GM18499 (cell line): ENCODE data around the gene ACAT2.
"Not testable (repeated sequence)": the region's sequence is repeated elsewhere in the genome, so short reads cannot be mapped to it uniquely, and the experiment has no call there.

Experiments
- ATAC-seq: cut with Tn5 transposase; IDR thresholded peaks from one replicate; pipeline ENCODE4 v1.9.1; 2021; ENCODE audit warnings: moderate number of reproducible peaks; ENCODE audit not compliant: insufficient read depth, unreplicated experiment

ACAT2 gene

DNA sequence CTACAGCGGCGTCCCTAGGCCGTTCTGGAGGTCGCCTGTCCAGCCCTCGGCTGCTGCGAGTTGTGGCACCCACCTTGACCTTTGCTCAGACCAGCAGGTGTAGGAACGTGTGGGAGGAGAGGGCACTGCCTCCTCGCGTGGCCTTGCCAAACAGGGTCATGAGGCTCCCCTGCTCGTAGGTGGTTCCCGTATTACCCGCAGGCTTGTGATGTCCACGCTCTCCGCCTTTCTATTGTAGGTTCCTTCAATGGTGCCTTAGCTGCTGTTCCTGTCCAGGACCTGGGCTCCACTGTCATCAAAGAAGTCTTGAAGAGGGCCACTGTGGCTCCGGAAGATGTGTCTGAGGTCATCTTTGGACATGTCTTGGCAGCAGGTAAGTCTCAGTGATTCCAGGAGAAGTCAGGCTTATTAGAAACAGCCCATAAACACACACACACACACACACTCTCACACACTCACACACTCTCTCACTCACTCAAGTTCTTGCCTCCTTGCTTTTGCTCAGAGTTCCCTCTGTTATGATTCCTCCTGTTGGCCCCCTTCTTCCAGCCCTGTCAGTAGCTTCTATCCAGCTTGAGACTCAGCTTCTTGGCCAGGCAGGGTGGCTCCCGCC lies 942 bp downstream of the ACAT2 start:
- ATAC-seq = peak; percentile 8

GRCh38 chr6:159766906-159767305 lies 5.1 kb downstream of the ACAT2 start:
- ATAC-seq = no peak

DNA sequence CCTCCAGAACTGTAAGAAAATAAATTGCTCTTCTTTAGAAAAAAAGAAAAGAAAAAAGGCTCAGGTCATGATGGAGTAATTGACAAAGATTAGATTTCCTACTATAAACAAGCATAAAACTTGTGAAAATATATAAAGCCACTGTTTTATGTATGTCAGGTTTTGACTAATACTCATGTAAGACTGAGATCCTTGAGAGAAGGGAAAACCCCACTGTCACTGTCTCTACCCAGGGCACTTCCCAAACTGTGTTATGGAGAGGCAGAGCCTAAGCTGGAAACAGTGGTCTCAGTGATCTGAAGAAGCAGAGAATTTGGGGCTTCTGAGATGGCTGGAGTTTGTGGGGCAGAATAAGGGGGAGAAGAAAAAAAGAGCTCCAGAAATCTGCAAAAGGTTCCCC lies 7.6 kb downstream of the ACAT2 start:
- ATAC-seq = no peak

DNA sequence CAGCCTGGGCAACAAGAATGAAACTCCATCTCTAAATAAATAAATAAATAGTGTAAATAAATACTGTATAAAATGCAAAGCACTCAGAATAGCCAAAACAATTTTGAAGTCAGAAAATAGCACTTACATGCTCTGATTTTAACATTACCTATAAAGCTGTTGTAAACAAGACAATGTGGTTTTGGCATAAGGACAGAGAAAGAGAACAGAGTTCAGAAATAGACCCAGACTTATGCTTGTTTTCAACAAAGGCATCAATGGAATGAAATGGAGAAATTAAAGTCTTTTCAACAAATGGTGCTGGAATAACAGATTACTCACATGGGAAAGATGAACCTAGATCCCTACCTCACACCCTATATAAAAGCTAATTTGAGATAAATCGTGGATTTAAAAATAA lies 10.4 kb downstream of the ACAT2 start:
- no peak for ATAC-seq

DNA sequence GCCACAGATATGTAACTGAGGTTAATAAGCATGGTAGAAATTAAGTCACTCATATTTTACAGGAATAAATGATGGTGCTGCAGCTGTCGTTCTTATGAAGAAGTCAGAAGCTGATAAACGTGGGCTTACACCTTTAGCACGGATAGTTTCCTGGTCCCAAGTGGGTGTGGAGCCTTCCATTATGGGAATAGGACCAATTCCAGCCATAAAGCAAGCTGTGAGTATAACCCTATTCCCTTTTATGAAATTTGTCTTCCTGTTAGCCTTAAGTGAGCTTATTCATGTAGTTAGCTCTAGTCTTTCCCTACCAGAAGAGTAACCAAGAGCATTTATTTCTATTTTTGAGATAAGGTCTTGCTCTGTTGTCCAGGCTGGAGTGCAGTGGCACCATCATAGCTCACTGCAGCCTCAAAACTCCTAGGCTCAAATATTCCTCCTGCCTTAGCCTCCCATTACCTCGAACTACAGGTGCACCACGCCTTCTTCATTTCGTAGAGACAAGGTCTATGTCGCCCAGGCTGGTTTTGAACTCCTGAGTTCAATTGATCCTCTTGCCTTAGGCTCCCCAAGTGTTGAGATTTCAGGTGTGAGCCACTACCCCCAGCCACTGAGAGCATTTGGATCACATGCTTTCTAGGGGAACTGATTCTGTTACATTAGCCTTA lies 15.5 kb downstream of the ACAT2 start:
- ATAC-seq = no peak

DNA sequence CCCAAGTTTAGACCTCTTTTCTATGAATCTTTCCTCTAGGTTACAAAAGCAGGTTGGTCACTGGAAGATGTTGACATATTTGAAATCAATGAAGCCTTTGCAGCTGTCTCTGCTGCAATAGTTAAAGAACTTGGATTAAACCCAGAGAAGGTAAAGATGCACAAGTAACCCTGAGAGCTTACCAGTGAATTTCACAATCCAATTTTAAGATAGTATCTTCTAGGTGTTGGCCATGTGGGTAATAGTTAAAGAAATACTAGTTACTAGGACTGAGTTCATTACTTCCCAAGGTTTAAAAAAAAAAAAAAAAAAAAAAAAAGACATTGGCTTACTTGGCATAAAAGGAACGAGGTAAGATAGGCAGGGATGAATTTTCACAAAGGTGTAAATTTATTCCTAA lies 16.3 kb downstream of the ACAT2 start:
- no peak for ATAC-seq

DNA sequence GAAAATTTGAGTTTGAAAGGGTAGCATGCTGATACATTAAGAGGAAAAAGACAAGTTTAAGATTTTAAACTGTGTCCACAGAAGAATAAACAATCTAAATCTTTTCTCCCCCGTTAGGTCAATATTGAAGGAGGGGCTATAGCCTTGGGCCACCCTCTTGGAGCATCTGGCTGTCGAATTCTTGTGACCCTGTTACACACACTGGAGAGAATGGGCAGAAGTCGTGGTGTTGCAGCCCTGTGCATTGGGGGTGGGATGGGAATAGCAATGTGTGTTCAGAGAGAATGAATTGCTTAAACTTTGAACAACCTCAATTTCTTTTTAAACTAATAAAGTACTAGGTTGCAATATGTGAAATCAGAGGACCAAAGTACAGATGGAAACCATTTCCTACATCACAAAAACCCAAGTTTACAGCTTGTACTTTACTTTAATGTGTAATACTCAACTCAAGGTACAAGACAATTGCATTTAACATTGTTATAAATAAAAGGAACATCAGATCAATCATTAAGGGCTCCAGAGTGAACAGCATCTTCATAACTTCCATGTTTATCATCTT lies 16.8 kb downstream of the ACAT2 start:
- no peak for ATAC-seq

GRCh38 chr6:159788276-159788675 lies 26.4 kb downstream of the ACAT2 start:
- no peak for ATAC-seq

- no peak for ATAC-seq
Measured at GRCh38 chr6:159788753-159789376, 27.0 kb downstream of the ACAT2 start.

GRCh38 chr6:159789377-159790148 lies 27.7 kb downstream of the ACAT2 start, which contains the start of gene TCP1:
TCP1 (minus strand) TSS chr6:159789602; CDS start chr6:159789468, 134 bp downstream.
- peak; percentile 52 for ATAC-seq

- peak; percentile 75 for ATAC-seq
Measured at GRCh38 chr6:159790149-159790955, 28.5 kb downstream of the ACAT2 start, which contains the start of gene MRPL18. MRPL18 (plus strand) TSS chr6:159790467; CDS start chr6:159790588, 121 bp downstream.

DNA sequence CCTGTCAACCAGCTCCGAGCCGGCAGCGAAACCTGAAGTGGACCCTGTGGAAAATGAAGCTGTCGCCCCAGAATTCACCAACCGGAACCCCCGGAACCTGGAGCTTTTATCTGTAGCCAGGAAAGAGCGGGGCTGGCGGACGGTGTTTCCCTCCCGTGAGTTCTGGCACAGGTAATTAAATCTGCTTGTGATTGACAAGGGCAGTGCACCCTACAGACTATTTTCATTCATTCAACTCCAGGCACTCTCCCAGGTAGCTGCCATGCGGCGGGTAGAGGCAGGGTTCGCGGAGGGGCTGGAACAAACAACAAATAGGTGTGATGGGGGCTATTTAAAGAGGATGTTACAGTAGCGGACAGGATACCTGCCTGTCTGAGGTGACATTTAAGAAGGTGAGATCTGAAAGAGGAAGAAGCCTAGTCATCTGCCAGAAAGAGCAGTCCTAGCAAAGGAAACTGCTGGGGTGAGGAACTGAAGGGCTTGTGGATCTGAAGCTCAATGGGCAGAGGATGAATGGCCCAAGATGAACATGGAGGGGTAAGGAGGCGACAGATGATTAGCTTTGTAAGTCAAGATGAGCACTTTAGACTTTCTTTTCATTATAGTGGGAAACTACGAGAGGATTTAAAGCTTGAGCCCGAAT lies 29.2 kb downstream of the ACAT2 start:
- no peak for ATAC-seq

GRCh38 chr6:159794976-159795375 lies 33.1 kb downstream of the ACAT2 start:
- not testable (repeated sequence) for ATAC-seq

GRCh38 chr6:159797554-159797953 lies 35.7 kb downstream of the ACAT2 start:
- ATAC-seq = no peak

DNA sequence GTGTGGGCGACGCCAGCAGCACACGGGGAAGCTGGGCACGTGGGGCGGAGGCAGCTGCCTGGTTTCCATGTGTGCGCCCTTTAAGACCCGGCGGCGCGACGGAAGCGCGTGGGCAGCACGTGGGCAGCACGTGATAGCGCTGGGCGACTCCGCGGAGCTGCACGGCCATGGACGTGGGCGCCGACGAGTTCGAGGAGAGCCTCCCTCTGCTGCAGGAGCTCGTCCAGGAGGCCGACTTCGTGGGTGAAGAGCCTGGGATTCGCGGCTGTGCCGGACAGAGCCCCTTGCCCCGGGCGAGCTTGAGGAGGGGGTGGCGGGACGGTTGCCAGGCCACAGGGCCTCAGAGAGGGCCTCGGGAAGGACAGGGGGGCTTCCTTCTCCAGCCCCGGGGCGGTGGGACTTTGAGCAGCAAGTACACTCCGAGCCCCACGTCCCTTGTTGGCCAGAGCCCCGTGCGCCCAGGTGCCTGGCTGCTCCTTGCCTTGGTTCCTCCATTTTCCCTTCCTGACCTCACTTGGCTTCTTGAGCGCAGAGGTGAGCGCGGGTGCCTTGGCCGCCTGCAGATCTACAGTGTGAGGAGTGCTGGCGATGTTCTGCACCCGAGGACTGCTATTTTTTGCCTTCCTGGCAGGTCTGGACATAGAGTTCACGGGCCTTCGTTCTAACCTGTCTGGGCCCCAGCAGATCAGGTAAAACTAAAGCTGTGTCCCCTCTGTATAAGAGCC lies 38.5 kb downstream of the ACAT2 start, which contains the start of gene PNLDC1:
PNLDC1 (plus strand) TSS at position 136 of the 725 bp plus-strand sequence; CDS start at position 168, 32 bp downstream.
- no peak for ATAC-seq

GRCh38 chr6:159801935-159802334 lies 40.1 kb downstream of the ACAT2 start:
- no peak for ATAC-seq

GRCh38 chr6:159804504-159804903 lies 42.7 kb downstream of the ACAT2 start:
- ATAC-seq = no peak

DNA sequence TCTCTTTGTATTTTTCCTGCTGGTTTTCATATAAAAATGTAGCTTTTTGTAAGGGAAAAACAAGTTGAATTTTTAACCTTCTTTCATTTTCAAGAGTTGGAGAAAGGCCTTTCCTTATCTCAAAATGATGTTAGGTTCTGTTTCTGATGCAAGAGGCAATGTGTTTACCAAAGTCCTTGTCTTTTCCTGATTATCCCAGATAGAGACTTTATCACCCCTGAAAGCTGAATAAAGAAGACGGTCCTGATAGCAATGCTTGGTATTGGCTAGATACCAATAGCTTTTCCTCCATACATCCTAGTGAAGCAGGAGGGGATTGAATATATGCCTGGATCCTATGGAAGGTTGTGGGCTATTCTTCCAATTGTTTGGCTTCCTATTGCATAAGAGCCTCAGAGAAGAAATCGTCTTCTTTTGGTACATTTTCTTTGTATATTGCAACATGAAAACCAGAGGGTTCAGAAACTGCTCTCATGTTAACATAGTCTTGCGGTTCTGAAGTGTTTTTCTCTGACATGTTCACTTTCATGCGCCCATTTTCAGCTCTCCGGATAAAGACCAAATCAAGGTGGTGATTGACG lies 43.7 kb downstream of the ACAT2 start:
- no peak for ATAC-seq
